Naive thymus-derived CD4-positive, alpha-beta T cell (primary cell): ENCODE results near the gene CNNM2. TPM values are rescaled to one million over a fixed set of nuclear protein-coding genes. Genes with fewer than 3 reads are reported as not detected.

Source experiments
- ATAC-seq: fragments of 150-1000 bp; cut with Tn5 transposase; 2 replicates; pipeline ENCODE4 v1.10.0; 2021; ENCODE audit warnings: mild to moderate bottlenecking, moderate library complexity
- CTCF ChIA-PET: fragments of 350-600 bp; sonication (Branson Sonifier 250); formaldehyde crosslinking; loops from one replicate; lab custom pipeline; 2021; ENCODE audit warnings: antibody characterized with exemption; lab: Charles Lee
- POLR2A ChIA-PET: fragments of 350-600 bp; sonication (Branson Sonifier 250); formaldehyde crosslinking; loops from one replicate; lab custom pipeline; 2021; ENCODE audit warnings: antibody characterized with exemption, inconsistent platforms; lab: Charles Lee
- DNase-seq, 9 donors: peaks; one replicate each; pipeline versions ENCODE4 v3.0.0 to v3.0.0-alpha.2; 2020 to 2022; ENCODE audit warnings: mixed read lengths in 1 of 9
- H3K27ac ChIP-seq: one replicate; pipeline ENCODE4 v1.7.0; 2013; ENCODE audit warnings: mild to moderate bottlenecking, low read depth, low read length, moderate library complexity
- H3K27me3 ChIP-seq, 2 donors: one replicate each; pipeline ENCODE4 v1.7.0; 2013; ENCODE audit warnings: low read length in 2 of 2, mild to moderate bottlenecking in 2 of 2, moderate library complexity in 2 of 2; ENCODE audit not compliant: control insufficient read depth in 2 of 2, insufficient read depth in 2 of 2
- H3K36me3 ChIP-seq, 3 experiments: 1 replicate in 2 of 3; 2 replicates in 1 of 3; pipeline ENCODE4 v1.7.0; 2013; ENCODE audit warnings: low read length in 3 of 3, mild to moderate bottlenecking in 3 of 3, moderate library complexity in 1 of 3; ENCODE audit not compliant: insufficient read depth in 3 of 3, control insufficient read depth in 2 of 3
- H3K4me1 ChIP-seq, 2 donors: one replicate each; pipeline ENCODE4 v1.7.0; 2013; ENCODE audit warnings: low read length in 2 of 2, mild to moderate bottlenecking in 2 of 2, moderate library complexity in 1 of 2; ENCODE audit not compliant: control insufficient read depth in 2 of 2, insufficient read depth in 2 of 2
- H3K4me3 ChIP-seq: 2 replicates; pipeline ENCODE4 v1.7.0; 2013; ENCODE audit warnings: mild to moderate bottlenecking, low read length
- H3K9me3 ChIP-seq, 3 experiments: 1 replicate in 2 of 3; 2 replicates in 1 of 3; pipeline ENCODE4 v1.7.0; 2013; ENCODE audit warnings: low read length in 3 of 3; ENCODE audit not compliant: control insufficient read depth in 2 of 3
- H3K27ac Mint-ChIP-seq, 9 donors: one replicate each; pipeline ENCODE4 v1.8.0; 2020 to 2022; ENCODE audit warnings: mixed read lengths in 9 of 9, mild to moderate bottlenecking in 8 of 9, moderate library complexity in 5 of 9, inconsistent platforms in 2 of 9
- H3K27me3 Mint-ChIP-seq, 5 donors: one replicate each; pipeline ENCODE4 v1.8.0; 2021 to 2022; ENCODE audit warnings: mixed read lengths in 5 of 5, mild to moderate bottlenecking in 1 of 5
- H3K36me3 Mint-ChIP-seq, 5 donors: one replicate each; pipeline ENCODE4 v1.8.0; 2020 to 2022; ENCODE audit warnings: mixed read lengths in 5 of 5, mild to moderate bottlenecking in 3 of 5, inconsistent platforms in 1 of 5
- H3K4me1 Mint-ChIP-seq, 7 donors: one replicate each; pipeline ENCODE4 v1.8.0; 2020 to 2022; ENCODE audit warnings: mixed read lengths in 7 of 7, mild to moderate bottlenecking in 3 of 7, inconsistent platforms in 1 of 7
- H3K4me3 Mint-ChIP-seq, 10 donors: one replicate each; pipeline ENCODE4 v1.8.0; 2020 to 2022; ENCODE audit warnings: mild to moderate bottlenecking in 10 of 10, mixed read lengths in 10 of 10, moderate library complexity in 6 of 10, inconsistent platforms in 2 of 10
- H3K9me3 Mint-ChIP-seq, 11 donors: one replicate each; pipeline ENCODE4 v1.8.0; 2020 to 2022; ENCODE audit warnings: mixed read lengths in 11 of 11, mild to moderate bottlenecking in 4 of 11, inconsistent platforms in 1 of 11, moderate library complexity in 1 of 11
- intact Hi-C, 2 donors: fragments of 100-400 bp; cut with micrococcal nuclease; formaldehyde crosslinking; loops; one replicate each; pipeline ENCODE4 v1.15.1; 2023
- polyA plus RNA-seq, 2 donors: library from polyadenylated mRNA; unstranded; fragments of 300-500 nt; fragmentation: Illumina TruSeq; gene quantifications; one replicate each; pipeline ENCODE4 v1.2.3, GENCODE V29; 2021
- total RNA-seq, 6 experiments: library from RNA in 5 of 6; stranded (reverse) in 5 of 6; gene quantifications; 1 replicate in 5 of 6; 2 replicates in 1 of 6; pipeline ENCODE4 v1.2.3 and lab custom pipeline; 2021 to 2026

CNNM2 gene
- total and polyA plus RNA-seq, 7 experiments from 2014 or later, result 4.3 to 17.5 (median 9.7) TPM

GRCh38 chr10:103095005-103095404 is 176.9 kb downstream of the CNNM2 start:
- H3K27me3 ChIP-seq, result no peaks in the 10 kb centered on the region
- H3K27ac ChIP-seq, result no peak overlapping the region
- H3K4me1 ChIP-seq, result no peaks in the 10 kb centered on the region
- Mint-ChIP-seq H3K4me1 (no peaks in the 10 kb centered on the region), H3K36me3 (peaks cover 4 to 55% (median 22%) of the 10 kb centered on the region in 5 donors), H3K9me3 (no peaks in the 10 kb centered on the region), H3K27ac (peak overlapping the region in 1 of 9 donors; percentile 41), H3K4me3 (no peak overlapping the region), H3K27me3 (no peaks in the 10 kb centered on the region)
- DNase-seq (no peak), ATAC-seq (no peak)
- no peaks in the 10 kb centered on the region for H3K9me3 ChIP-seq
- peaks cover 10 to 78% (median 22%) of the 10 kb centered on the region in 3 experiments for H3K36me3 ChIP-seq
- ChIA-PET POLR2A (no interaction called here), CTCF (no interaction called here)
- intact Hi-C loops, result no loop called here
- H3K4me3 ChIP-seq, result no peak overlapping the region

GRCh38 chr10:103096130-103096529 is 178.0 kb downstream of the CNNM2 start:
- CTCF ChIA-PET, result no interaction called here
- intact Hi-C loops, result no loop called here
- DNase-seq (no peak), ATAC-seq (no peak)
- POLR2A ChIA-PET, result no interaction called here
- H3K4me3 Mint-ChIP-seq, result no peak overlapping the region
- no peaks in the 10 kb centered on the region for H3K4me1 ChIP-seq
- H3K36me3 Mint-ChIP-seq, result peaks cover 4 to 48% (median 21%) of the 10 kb centered on the region in 5 donors
- H3K4me3 ChIP-seq, result no peak overlapping the region
- no peaks in the 10 kb centered on the region for H3K4me1 Mint-ChIP-seq
- H3K27ac Mint-ChIP-seq, result peak overlapping the region in 4 of 9 donors; percentile 4 to 31 (median 18)
- no peak overlapping the region for H3K27ac ChIP-seq
- peaks cover 6 to 76% (median 23%) of the 10 kb centered on the region in 3 experiments for H3K36me3 ChIP-seq
- no peaks in the 10 kb centered on the region for H3K9me3 Mint-ChIP-seq
- no peaks in the 10 kb centered on the region for H3K27me3 Mint-ChIP-seq
- no peaks in the 10 kb centered on the region for H3K27me3 ChIP-seq
- H3K9me3 ChIP-seq, result no peaks in the 10 kb centered on the region

- no peak for ATAC-seq
- Mint-ChIP-seq H3K4me1 (peaks cover 0 to 6% (median 0%) of the 10 kb centered on the region in 7 donors), H3K4me3 (no peak overlapping the region), H3K9me3 (no peaks in the 10 kb centered on the region), H3K36me3 (peaks cover 4 to 44% (median 15%) of the 10 kb centered on the region in 5 donors), H3K27ac (no peak overlapping the region), H3K27me3 (no peaks in the 10 kb centered on the region)
- intact Hi-C loops, result no loop called here
- POLR2A ChIA-PET, result interaction anchor here (0.6 kb wide), 1 partner anchor 94 kb away, joined by 3 read pairs; no protein-coding TSS in a partner anchor
- Histone ChIP-seq H3K36me3 (peaks cover 0 to 64% (median 12%) of the 10 kb centered on the region in 3 experiments), H3K4me1 (no peaks in the 10 kb centered on the region), H3K27ac (no peak overlapping the region), H3K4me3 (no peak overlapping the region), H3K27me3 (no peaks in the 10 kb centered on the region), H3K9me3 (no peaks in the 10 kb centered on the region)
- CTCF ChIA-PET, result interaction anchor here (0.6 to 1.1 kb wide), 3 partner anchors 61 to 146 kb away, joined by 3 to 6 read pairs (median 4); no protein-coding TSS in a partner anchor
- DNase-seq, result no peak
Observed at GRCh38 chr10:103098240-103098639, 180.1 kb downstream of the CNNM2 start.

- H3K36me3 Mint-ChIP-seq, result peaks cover 0 to 40% (median 9%) of the 10 kb centered on the region in 5 donors
- no peaks in the 10 kb centered on the region for H3K27me3 Mint-ChIP-seq
- H3K4me3 Mint-ChIP-seq, result no peak overlapping the region
- no peak overlapping the region for H3K27ac ChIP-seq
- peaks cover 0 to 55% (median 6%) of the 10 kb centered on the region in 3 experiments for H3K36me3 ChIP-seq
- H3K4me1 Mint-ChIP-seq, result peaks cover 0 to 6% (median 0%) of the 10 kb centered on the region in 7 donors
- H3K27me3 ChIP-seq, result no peaks in the 10 kb centered on the region
- DNase-seq (no peak), ATAC-seq (no peak)
- no peak overlapping the region for H3K4me3 ChIP-seq
- no peaks in the 10 kb centered on the region for H3K4me1 ChIP-seq
- H3K9me3 Mint-ChIP-seq, result no peaks in the 10 kb centered on the region
- no peak overlapping the region for H3K27ac Mint-ChIP-seq
- intact Hi-C loops, result loop anchor here in 1 of 2 donors (5.0 kb wide), 1 partner anchor 142 kb away; no protein-coding TSS in a partner anchor
- CTCF ChIA-PET, result no interaction called here
- POLR2A ChIA-PET, result no interaction called here
- H3K9me3 ChIP-seq, result no peaks in the 10 kb centered on the region
Observed at GRCh38 chr10:103100620-103101019, 182.5 kb downstream of the CNNM2 start.

- no peaks in the 10 kb centered on the region for H3K27me3 Mint-ChIP-seq
- ChIA-PET CTCF (no interaction called here), POLR2A (no interaction called here)
- peaks cover 0 to 6% (median 0%) of the 10 kb centered on the region in 7 donors for H3K4me1 Mint-ChIP-seq
- DNase-seq, result no peak
- Histone ChIP-seq H3K36me3 (peaks cover 0 to 51% (median 6%) of the 10 kb centered on the region in 3 experiments), H3K4me3 (no peak overlapping the region), H3K4me1 (no peaks in the 10 kb centered on the region), H3K9me3 (no peaks in the 10 kb centered on the region), H3K27me3 (no peaks in the 10 kb centered on the region), H3K27ac (no peak overlapping the region)
- H3K9me3 Mint-ChIP-seq, result no peaks in the 10 kb centered on the region
- H3K36me3 Mint-ChIP-seq, result peaks cover 0 to 33% (median 5%) of the 10 kb centered on the region in 5 donors
- no peak for ATAC-seq
- H3K4me3 Mint-ChIP-seq, result no peak overlapping the region
- intact Hi-C loops, result loop anchor here in 1 of 2 donors (5.0 kb wide), 1 partner anchor 140 kb away; no protein-coding TSS in a partner anchor
- peak overlapping the region in 6 of 9 donors; percentile 5 to 70 (median 33) for H3K27ac Mint-ChIP-seq
Observed at GRCh38 chr10:103102195-103102594, 184.1 kb downstream of the CNNM2 start.

GRCh38 chr10:103103989-103104388 is 185.9 kb downstream of the CNNM2 start:
- Histone ChIP-seq H3K27ac (no peak overlapping the region), H3K36me3 (peaks cover 0 to 35% (median 6%) of the 10 kb centered on the region in 3 experiments), H3K4me3 (no peak overlapping the region), H3K27me3 (no peaks in the 10 kb centered on the region), H3K4me1 (no peaks in the 10 kb centered on the region), H3K9me3 (no peaks in the 10 kb centered on the region)
- DNase-seq, result no peak
- ATAC-seq, result no peak
- ChIA-PET CTCF (no interaction called here), POLR2A (no interaction called here)
- no peaks in the 10 kb centered on the region for H3K9me3 Mint-ChIP-seq
- H3K4me1 Mint-ChIP-seq, result peaks cover 0 to 6% (median 0%) of the 10 kb centered on the region in 7 donors
- no peak overlapping the region for H3K27ac Mint-ChIP-seq
- H3K27me3 Mint-ChIP-seq, result no peaks in the 10 kb centered on the region
- no peak overlapping the region for H3K4me3 Mint-ChIP-seq
- H3K36me3 Mint-ChIP-seq, result peaks cover 0 to 28% (median 4%) of the 10 kb centered on the region in 5 donors
- intact Hi-C loops, result loop anchor here in 1 of 2 donors (5.0 kb wide), 1 partner anchor 138 kb away; no protein-coding TSS in a partner anchor

GRCh38 chr10:103104721-103105120 is 186.6 kb downstream of the CNNM2 start:
- DNase-seq (no peak), ATAC-seq (no peak)
- Mint-ChIP-seq H3K27me3 (no peaks in the 10 kb centered on the region), H3K9me3 (no peaks in the 10 kb centered on the region), H3K27ac (no peak overlapping the region), H3K36me3 (peaks cover 0 to 25% (median 3%) of the 10 kb centered on the region in 5 donors), H3K4me1 (peaks cover 0 to 6% (median 0%) of the 10 kb centered on the region in 7 donors), H3K4me3 (no peak overlapping the region)
- H3K9me3 ChIP-seq, result no peaks in the 10 kb centered on the region
- peaks cover 0 to 29% (median 6%) of the 10 kb centered on the region in 3 experiments for H3K36me3 ChIP-seq
- ChIA-PET POLR2A (no interaction called here), CTCF (no interaction called here)
- H3K4me1 ChIP-seq, result no peaks in the 10 kb centered on the region
- intact Hi-C loops, result loop anchor here in 1 of 2 donors (5.0 kb wide), 1 partner anchor 138 kb away; no protein-coding TSS in a partner anchor
- no peaks in the 10 kb centered on the region for H3K27me3 ChIP-seq
- H3K4me3 ChIP-seq, result no peak overlapping the region
- no peak overlapping the region for H3K27ac ChIP-seq
